Occipital lobe (tissue), 2 donors: ENCODE data around the gene MARCKSL1. TPM values are rescaled to one million over a fixed set of nuclear protein-coding genes. Genes with fewer than 3 reads are reported as not detected.
A peak's percentile ranks its signal among the peaks of the same experiment; 100 is the strongest.

Experiments used
- DNase-seq: peaks from one replicate; lab custom pipeline; 2025; lab: John Stamatoyannopoulos, UW
- total RNA-seq: library from RNA; depleted of rRNA; stranded (reverse); fragments of >200 nt; gene quantifications from one replicate; pipeline ENCODE4 v1.2.3, GENCODE V29; 2014

Gene MARCKSL1
- total RNA-seq, 1 donor from 2014 or later, result 356 TPM

- no peak for DNase-seq
These were observed 16.9 kb upstream of the MARCKSL1 start for GRCh38 chr1:32352831-32353383.

GRCh38 chr1:32352239-32352745 lies 16.3 kb upstream of the MARCKSL1 start:
- no peak for DNase-seq

DNA sequence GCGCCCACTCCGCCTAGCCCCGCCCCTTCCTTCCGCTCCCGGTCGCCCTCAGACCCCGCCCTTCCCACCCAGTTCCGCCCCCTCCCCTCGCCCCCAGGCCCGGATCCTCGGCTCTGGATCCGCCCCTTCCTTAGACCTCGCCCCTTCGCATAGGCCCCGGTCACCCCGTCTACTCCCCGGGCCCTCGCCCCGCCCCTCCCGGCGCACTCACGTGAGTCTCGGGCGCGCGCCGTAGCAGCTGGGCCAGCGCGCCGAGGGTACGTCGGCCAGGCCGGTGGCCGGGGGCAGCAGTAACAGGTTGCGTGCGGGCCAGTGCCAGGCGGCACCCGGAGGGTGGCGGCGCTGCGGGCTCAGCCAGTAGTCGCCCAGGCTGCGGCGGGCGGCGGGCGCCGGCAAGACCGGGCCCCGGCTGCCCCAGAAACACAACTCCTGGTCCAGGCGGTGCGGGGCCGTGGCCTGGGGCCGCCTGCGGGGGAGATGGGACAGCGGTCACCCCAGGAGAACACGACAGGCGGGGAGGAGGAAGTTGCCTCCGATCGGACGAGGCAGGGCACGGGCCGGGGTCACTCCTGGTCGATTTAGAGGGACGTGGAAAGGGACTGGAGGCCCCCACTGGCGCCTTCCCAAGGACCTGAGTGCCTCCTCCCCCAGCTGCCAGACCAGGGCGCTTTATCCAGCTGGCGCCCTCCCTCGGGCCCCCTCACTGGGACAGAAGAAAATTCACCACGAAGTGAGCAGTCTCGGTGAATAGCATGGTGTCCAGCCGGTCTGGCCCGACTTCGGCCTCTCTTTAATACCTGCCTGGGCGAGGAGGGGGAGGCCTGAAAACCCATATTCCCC lies 15.6 kb upstream of the MARCKSL1 start:
- peak; percentile 87 for DNase-seq

GRCh38 chr1:32350785-32351398 lies 14.9 kb upstream of the MARCKSL1 start:
- peak; percentile 81 for DNase-seq

DNA sequence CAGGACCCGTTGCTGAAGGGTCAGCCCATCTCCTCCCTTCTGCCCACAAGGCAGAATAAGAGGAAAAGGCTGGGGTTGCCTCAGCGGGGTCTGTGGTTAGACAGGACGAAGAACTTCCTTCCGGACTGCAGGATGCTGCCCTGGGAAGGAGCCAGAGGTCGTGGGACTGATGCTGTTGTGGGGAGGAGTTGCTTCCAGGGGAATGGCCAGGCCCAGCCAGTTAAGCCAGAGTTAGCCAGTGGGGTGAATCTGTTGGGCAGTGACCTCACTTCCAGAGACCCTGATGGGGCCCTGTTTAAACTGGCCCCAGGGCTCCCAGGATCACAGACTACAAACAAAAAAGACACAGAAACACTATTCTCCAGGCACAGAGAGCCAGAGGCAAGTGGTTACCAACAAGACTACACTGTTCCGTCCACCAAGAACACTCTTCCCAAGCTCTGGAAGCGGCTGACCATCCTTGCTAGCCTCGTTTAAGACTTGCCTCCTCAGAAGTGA lies 13.2 kb upstream of the MARCKSL1 start:
- DNase-seq, result no peak

GRCh38 chr1:32346532-32347157 lies 10.6 kb upstream of the MARCKSL1 start:
- DNase-seq, result no peak

DNA sequence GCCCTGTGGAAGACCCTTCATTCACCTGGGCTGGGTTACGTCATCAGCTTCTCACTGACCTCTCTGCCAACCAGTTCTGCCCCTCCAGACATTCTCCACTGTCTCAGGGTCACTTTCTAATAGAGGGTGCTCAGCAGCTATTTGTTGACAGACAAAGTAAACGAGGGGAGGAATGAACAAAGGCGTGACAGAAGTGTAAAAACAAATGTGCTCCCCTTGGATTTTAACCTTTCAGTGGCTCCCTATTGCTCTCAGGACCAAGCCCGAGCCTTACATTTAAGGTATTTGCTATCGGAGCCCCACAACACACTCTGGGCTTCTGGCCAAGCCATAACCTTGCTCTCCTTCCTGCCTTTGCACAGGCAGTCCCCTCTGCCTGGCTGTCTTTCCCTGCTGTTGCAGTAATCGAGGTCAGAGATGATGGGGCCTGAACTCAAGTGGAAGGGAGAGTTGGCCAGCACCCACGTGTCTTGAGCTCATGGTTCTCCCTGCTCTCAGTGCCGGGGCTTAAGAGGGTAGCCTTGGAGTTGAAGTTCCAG lies 9.3 kb upstream of the MARCKSL1 start:
- DNase-seq, result no peak

DNA sequence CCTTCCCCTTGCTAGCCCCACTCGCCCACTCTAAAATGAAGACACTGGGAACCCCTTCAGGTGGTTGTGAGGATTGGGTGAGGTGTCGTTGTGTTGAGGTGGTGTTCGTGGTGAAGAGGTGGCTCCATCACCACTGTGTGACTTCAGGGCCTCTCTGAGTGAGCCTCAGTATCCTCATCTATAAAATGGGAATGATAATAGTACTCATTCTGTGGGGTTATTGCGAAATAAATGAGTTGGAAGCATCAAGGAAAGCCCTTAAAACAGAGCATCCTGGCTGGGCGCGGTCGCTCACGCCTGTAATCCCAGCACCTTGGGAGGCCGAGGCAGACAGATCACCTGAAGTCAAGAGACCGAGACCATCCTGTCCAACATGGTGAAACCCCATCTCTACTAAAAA lies 6.7 kb upstream of the MARCKSL1 start:
- no peak for DNase-seq

DNA sequence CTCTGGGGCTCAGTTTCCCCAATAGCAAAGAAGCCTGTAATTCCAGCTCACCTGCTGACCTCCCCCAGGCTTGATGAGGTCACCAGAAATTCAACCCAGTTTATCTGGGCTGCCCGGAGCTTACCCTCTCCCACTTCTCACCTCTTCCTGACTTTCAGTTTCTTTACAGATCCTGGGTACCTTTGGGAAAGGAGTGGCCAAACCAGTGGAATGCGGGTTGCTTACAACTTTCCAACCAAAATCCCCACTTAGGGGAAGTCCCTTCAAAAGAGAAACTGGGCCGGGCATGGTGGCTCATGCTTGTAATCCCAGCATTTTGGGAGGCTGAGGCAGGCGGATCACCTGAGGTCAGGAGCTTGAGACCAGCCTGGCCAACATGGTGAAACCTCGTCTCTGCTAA lies 5.9 kb upstream of the MARCKSL1 start:
- DNase-seq, result no peak

GRCh38 chr1:32341186-32341757 lies 5.2 kb upstream of the MARCKSL1 start:
- no peak for DNase-seq

- no peak for DNase-seq
These were observed 3.4 kb upstream of the MARCKSL1 start for GRCh38 chr1:32339363-32339978.

GRCh38 chr1:32338637-32339145 lies 2.7 kb upstream of the MARCKSL1 start:
- DNase-seq, result no peak

- peak; percentile 81 for DNase-seq
These were observed 2.0 kb upstream of the MARCKSL1 start for GRCh38 chr1:32337855-32338636.

DNA sequence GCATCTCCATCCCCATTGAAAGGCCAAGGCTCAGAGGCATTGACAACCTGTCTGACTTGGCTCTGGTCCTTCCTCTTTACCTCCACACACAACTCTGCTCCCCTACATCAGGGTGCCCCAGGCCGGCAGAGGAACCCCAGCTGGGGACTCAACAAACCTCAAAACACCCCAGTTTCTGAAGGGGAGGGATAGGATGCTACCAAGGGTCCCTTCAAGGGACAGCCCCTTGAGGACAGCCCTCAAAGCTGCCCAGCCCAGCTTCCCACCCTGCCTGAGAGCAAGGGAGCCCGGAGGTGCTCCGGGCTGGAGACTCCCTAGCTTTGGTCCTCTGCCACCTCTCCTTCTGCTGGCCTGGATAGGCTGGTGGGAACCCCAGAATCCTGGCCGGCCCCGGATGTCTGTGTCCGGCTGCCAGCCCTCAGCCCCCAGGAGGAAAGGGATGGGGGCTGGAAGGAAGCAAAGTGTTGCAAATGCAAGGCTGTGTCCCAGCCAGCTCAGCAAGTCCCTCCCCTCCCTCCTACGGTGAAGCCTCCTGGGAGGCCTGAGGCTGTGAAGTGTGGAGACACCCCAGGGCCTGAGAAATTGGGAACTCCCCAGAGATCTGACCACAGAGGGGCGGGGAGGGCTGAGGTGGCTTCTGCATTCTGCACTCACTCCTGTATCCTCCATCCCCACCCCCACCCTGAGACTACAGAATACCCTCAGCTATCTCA lies 1.1 kb upstream of the MARCKSL1 start:
- no peak for DNase-seq

DNA sequence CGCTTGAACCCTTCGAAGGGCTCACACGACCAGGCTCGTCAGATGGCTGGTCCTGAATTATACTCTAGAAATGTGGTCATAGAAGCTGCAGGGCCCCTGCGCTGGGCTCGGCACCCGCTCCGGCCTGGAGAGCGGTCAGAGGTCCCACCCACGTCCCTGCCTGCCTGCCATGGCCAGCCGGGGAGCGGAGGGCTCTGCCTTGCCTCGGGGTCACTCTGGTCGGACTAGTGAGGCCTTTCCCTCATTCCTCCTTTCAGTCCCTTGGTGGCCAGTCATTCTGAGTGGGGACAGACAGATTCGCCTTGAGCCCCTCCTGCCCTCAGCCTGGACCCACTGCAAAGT lies 529 bp upstream of the MARCKSL1 start:
- DNase-seq, result no peak

DNA sequence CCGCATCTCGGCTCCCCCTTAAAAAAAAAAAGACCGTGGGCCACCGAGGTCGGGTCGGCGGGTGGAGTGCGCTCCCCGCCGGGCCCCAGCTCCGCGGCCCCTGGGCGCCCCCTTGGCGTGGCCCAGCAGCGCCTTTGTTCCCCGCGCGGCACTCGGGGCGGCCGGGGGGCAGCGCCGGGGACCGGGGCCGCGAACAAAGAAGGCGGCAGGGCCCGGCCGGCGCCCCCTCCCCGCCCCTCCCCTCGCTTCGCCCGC lies 571 bp downstream of the MARCKSL1 start:
- DNase-seq, result no peak

GRCh38 chr1:32334864-32335534 lies 1.0 kb downstream of the MARCKSL1 start:
- DNase-seq, result no peak

DNA sequence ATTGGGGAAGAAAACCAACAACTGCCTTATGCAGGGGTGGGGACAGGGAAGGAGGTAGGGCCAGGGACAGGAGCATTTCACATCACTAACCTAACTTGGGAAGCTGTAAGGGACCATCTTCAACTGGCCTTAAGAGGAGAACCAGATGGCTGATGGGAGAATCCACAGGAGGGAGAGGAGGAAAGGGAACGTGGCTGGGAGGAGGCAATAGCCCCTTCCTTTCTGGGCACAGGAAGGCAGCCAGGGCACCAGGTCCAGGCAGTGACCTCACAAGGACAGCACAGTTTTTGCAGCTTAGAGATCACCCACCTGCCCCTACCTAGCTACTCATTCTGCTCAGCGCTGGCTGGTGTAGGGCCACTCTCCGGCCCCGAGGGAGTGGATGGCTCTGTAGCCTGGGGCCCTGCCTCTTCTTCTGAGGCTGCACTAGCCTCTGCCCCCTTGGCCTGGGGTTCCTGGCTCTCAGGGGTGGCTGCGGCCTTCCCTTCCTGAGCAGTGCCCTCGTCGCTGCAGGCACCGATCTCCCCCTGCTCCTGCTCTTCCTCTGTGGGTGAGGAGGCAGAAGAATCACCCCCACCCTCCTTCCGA lies 1.7 kb downstream of the MARCKSL1 start:
- DNase-seq, result no peak
